GM19467 (cell line): ENCODE measurements around the gene TOLLIP.

ENCODE experiments used
- ATAC-seq: cut with Tn5 transposase; IDR thresholded peaks from one replicate; pipeline ENCODE4 v1.9.1; 2021; ENCODE audit warnings: mild to moderate bottlenecking, moderate library complexity; ENCODE audit not compliant: unreplicated experiment

Gene TOLLIP

GRCh38 chr11:1300121-1300520 lies 9.3 kb downstream of the TOLLIP start:
- ATAC-seq, result no peak

DNA sequence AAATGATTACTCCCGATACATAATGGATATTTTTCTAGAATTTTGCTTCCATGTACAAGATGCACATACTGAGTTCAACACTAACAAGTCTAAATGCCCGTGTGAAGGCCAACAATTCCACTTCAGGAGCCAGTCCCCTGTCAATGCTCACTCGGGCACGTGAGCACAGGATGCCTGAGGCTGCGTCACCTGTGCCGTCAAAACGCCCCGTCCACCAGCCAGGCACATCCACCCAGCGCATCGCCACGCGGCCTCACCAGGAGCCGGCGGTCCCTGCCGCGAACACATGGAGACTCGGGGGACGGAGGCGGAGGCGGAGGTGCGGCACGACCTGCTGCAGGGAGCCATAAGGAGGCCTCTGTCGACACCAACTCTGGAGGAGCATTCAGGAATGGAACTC lies 9.8 kb downstream of the TOLLIP start:
- ATAC-seq, result no peak

GRCh38 chr11:1298695-1299492 lies 10.5 kb downstream of the TOLLIP start:
- ATAC-seq, result no peak

DNA sequence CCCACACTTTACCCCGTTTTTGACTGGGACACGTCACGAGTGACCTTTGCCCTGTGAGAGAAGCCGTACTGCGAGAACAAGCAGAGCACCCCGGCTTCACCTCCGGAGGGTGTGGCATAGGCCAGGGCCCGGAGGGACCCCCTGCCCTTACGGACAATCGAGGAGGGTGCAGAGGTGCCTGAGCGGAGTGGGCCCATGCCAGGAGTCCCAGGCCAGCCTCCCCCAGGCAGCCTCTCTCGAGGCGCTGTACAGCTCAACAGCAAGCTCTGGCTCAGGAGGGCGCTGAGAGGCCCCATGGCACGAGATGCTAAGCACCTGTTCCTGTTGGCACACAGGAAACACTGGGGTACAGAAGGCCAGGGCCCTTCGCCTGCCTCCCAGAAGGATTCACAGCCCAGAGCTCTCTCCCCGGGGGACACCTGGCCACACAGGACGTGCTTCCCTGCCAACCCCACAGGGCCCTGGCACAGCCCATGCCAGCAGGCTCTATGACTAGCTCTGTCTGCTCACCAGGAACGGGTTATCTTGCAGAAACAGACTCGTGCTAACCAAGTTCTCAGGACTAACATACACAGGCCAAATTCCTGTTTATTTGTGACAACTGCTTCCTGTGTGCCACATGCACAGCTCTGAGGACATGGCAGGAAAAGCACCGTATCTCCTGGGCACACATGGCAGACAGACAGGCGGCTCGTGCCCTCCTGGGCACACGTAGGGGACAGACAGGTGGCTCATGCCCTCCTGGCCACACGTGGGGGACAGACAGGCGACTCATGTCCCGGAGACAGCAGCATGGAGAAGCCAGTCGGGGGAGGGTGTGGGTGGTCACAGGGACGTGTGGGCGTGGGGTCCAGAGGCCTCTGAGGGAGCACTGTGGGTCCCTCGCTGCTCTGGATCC lies 11.6 kb downstream of the TOLLIP start:
- no peak for ATAC-seq

- no peak for ATAC-seq
Observed at GRCh38 chr11:1297011-1297575, 12.3 kb downstream of the TOLLIP start.

GRCh38 chr11:1296287-1296686 lies 13.1 kb downstream of the TOLLIP start:
- ATAC-seq, result no peak

DNA sequence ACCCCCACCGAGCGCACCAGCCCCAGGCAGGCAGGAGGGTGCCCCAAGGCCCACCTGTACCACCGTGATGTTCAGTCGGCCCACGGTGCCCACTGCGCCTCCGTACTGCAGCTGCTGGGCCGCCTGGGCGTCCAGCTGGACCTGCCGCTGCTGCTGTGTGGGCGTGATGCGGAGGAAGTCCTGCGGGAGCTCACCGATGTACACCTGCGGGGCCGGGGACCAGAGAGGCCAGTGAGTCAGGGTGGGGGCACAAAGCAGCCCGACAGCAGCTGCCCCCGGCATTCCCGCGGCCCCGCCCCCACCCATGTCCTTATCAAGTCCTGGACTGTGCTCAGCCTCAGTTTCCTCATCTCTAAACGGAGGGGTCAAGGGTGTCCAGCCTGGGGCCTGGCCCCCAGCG lies 13.8 kb downstream of the TOLLIP start:
- no peak for ATAC-seq

GRCh38 chr11:1295086-1295485 lies 14.3 kb downstream of the TOLLIP start:
- no peak for ATAC-seq

DNA sequence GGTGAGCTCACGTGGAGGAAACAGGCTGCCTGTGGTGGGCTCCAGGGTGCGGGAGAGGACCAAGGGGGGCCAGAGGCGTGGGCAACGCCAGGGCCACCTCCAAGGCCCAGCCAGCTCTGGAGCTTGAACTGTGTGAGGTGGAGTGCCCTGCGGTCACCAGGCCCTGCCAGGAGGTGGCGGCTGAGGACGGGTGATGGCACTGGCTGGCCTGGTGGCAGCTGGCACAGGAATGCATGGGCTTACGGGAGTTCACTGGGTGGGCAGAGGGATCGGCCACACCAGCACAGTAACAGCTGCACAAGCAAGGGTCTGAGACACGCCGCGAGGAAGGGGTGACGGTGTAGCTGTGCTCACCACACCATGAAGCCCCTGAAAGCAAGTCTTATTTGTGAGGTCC lies 15.8 kb downstream of the TOLLIP start:
- no peak for ATAC-seq

DNA sequence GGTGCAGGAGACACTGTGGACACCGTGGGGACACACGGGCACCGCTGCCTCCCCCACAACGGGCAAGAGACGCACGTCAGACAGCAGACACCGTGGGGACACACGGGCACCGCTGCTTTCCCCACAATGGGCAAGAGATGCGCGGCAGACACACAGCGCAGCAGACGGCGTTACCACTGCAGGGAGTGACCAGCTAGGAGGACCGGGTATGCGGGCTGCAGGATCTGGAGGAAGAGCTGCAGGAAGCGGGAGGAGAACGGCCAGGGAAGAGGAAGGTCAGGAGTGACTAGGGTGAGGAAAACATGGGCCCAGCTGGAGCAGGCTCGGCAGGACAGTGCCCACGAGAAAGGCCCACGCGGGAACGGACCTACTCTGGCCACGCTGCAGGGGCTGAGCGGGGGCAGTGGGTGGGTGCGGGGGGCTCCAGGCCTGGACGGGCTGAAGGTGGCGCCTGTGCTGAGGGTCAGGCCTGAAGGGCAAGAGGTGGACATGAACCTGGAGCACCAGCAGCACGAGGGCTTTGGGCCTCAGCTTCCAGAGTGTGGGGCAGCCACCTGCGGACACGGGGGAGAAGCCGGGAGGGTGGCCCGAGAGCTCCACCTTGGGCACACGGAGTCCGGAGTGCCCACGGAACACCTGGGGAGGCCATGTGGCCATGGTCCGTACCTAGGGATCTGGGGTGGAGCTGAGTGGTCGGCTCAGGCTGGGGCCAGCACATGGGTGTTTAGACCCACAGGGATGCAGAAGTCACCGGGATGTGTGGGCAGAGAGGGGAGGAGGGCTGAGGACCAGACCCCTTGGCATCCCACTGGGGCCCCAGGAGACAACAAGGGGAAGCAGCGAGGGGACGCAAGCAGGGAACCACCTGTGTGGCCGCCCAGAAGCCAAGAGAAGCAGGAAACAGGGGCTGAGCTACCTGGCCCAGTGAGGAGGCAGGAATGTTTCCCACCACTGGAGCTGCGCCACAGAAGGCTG lies 16.5 kb downstream of the TOLLIP start:
- no peak for ATAC-seq

- no peak for ATAC-seq
Observed at GRCh38 chr11:1292018-1292643, 17.3 kb downstream of the TOLLIP start.

GRCh38 chr11:1291295-1292017 lies 18.0 kb downstream of the TOLLIP start:
- ATAC-seq, result no peak

DNA sequence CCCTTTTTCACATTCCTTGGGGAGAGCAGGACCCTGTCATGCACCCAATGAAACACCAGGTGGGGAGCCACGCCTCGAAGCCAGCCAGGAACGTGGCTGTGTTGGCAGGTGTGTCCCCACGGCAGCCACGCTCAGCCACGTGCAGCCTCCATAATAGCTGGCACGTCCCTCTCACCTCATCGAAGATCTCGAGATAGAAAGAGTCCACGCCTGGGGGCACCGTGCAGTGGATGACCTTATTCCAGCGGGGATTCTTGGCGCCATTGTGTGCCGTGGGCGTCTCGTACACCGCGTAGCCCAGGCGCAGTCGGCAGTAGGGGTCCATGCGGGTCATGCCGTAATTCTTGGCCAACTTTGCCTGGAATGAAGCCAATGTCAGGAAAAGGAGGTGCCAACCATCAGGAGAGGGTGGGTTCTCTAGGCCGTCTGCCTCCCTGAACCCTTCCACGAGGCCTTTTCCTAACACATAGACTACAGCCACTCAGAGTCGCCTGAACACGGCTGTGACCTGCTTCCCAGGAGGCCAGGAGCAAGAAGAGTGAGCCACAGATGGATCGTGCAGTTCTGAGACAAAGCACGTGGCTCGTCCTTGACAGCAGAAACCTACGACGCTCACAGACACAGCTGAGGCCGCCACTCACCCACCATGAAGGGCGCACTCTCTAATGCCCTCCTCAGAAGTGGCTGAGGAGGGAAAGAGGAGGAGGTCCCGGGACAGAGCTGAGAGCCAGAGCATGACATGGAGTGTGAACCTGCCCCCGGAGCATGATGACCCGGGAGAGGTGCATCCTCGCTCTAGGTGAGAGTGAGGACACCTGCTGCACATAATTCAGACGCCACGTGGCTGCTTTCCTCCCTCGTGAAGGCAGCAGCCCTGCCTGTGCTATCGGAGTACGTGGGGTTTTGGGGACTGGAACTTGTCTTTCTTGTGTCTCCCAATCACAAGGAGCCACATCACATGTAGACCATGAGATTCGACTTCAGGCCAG lies 19.1 kb downstream of the TOLLIP start:
- no peak for ATAC-seq

DNA sequence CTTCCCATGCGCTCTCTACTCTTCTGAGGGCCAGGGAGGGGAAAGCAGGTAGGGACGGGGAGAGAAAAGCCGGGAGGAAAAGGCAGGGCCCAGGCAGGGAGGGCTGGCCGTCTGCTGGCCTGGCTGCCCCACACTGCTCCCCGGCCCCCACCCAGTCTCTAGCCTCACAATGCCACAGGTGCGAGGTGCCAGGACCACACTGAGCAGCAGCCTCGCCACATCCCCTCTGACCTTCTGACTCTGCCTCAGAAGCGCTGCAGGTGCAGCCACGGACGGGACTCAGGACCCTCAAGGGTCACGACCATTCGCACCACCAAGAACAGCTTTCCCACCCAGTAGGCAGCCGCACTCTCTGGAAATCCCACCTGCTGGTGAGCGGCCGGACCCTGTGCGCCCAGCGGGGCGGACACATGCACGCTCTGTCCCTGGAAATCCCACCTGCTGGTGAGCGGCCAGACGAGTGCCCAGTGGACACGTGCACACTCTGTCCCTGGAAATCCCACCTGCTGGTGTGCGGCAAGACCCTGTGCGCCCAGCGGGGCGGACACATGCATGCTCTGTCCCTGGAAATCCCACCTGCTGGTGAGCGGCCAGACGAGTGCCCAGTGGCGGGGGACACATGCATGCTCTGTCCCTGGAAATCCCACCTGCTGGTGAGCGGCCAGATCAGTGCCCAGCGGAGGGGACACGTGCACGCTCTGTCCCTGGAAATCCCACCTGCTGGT lies 20.1 kb downstream of the TOLLIP start:
- no peak for ATAC-seq

GRCh38 chr11:1288426-1289151 lies 20.8 kb downstream of the TOLLIP start:
- no peak for ATAC-seq

DNA sequence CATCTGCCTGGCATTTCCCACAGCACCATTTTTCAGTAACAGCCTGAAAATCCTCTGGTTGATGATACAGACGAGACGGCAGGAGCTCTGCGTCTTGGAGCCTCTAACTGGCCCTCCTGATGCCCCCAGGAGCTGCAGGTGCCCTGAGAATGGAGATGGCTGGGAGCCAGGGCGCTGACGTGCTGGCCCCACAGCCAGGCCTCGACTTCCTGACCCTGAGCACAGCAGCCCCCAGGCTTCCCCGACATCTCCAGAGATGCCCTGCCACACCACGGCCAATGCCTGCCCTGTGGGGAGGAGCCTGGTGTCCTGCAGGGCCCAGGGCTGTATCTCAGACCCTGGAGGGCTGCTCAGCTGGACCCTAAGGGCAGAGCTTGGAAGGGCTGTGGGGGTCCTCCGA lies 21.5 kb downstream of the TOLLIP start:
- no peak for ATAC-seq

DNA sequence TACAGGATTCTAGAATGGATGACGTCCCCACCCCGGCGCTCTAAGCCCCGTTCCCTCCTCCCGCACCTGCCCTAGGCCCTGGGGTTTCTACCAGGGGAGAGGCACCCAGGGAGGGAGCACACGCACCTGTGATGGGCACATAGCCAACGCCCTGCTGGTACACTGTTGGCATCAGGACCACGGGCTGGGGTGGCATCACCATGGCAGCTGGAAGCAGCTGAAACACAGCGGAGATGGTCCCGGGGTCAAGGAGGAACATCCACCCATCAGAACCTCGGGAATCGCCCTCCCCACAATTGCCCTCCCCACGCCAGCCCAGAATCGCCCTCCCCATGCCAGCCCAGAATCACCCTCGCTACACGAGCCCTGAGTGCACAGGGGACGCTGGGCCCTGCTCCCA lies 23.6 kb downstream of the TOLLIP start:
- no peak for ATAC-seq
